HUES48 (cell line): ENCODE data around the gene RASD2.

Experiments used
- H3K27ac ChIP-seq: one replicate; pipeline ENCODE4 v1.7.0; 2013; ENCODE audit warnings: low read depth, low read length, inconsistent platforms
- H3K27me3 ChIP-seq: 2 replicates; pipeline ENCODE4 v1.6.1; 2013; ENCODE audit warnings: mild to moderate bottlenecking, low read length; ENCODE audit not compliant: control insufficient read depth, insufficient read depth
- H3K36me3 ChIP-seq: 2 replicates; pipeline ENCODE4 v1.6.1; 2013; ENCODE audit warnings: low read length; ENCODE audit not compliant: control insufficient read depth, insufficient read depth
- H3K4me1 ChIP-seq: 2 replicates; pipeline ENCODE4 v1.6.1; 2013; ENCODE audit warnings: mild to moderate bottlenecking, low read length; ENCODE audit not compliant: control insufficient read depth, insufficient read depth
- H3K4me3 ChIP-seq: 2 replicates; pipeline ENCODE4 v1.5.1; 2013; ENCODE audit warnings: mild to moderate bottlenecking, low read depth, low read length
- H3K9ac ChIP-seq: 2 replicates; pipeline ENCODE4 v1.6.1; 2013; ENCODE audit warnings: mild to moderate bottlenecking, low read depth, low read length, moderate library complexity
- H3K9me3 ChIP-seq: 2 replicates; pipeline ENCODE4 v1.6.1; 2013; ENCODE audit warnings: low read length; ENCODE audit not compliant: control insufficient read depth, insufficient read depth

RASD2 gene

GRCh38 chr22:35519306-35520000, 21.2 kb upstream of the RASD2 start:
- Histone ChIP-seq H3K27me3 (no peaks in the 10 kb centered on the region; the same call in 1 of the 2 replicates), H3K4me1 (no peaks in the 10 kb centered on the region; the same call in 1 of the 2 replicates), H3K4me3 (no peak overlapping the region), H3K9ac (no peak overlapping the region), H3K36me3 (no peaks in the 10 kb centered on the region), H3K9me3 (no peaks in the 10 kb centered on the region), H3K27ac (no peak overlapping the region)

GRCh38 chr22:35521358-35522224, 19.0 kb upstream of the RASD2 start:
- Histone ChIP-seq H3K27ac (no peak overlapping the region), H3K4me3 (no peak overlapping the region), H3K9me3 (no peaks in the 10 kb centered on the region), H3K27me3 (no peaks in the 10 kb centered on the region), H3K9ac (no peak overlapping the region), H3K36me3 (no peaks in the 10 kb centered on the region), H3K4me1 (no peaks in the 10 kb centered on the region; the same call in 1 of the 2 replicates)

- Histone ChIP-seq H3K36me3 (no peaks in the 10 kb centered on the region), H3K4me1 (no peaks in the 10 kb centered on the region; the same call in 1 of the 2 replicates), H3K4me3 (no peak overlapping the region), H3K9ac (no peak overlapping the region), H3K27ac (no peak overlapping the region), H3K9me3 (no peaks in the 10 kb centered on the region), H3K27me3 (no peaks in the 10 kb centered on the region)
Observed at GRCh38 chr22:35522225-35523149, 18.1 kb upstream of the RASD2 start.

GRCh38 chr22:35523167-35523947, 17.3 kb upstream of the RASD2 start:
- Histone ChIP-seq H3K9ac (no peak overlapping the region), H3K9me3 (no peaks in the 10 kb centered on the region), H3K36me3 (no peaks in the 10 kb centered on the region), H3K27me3 (no peaks in the 10 kb centered on the region), H3K4me1 (no peaks in the 10 kb centered on the region; the same call in 1 of the 2 replicates), H3K4me3 (no peak overlapping the region), H3K27ac (no peak overlapping the region)

GRCh38 chr22:35524966-35525686, 15.5 kb upstream of the RASD2 start:
- H3K27ac ChIP-seq: no peak overlapping the region
- H3K9ac ChIP-seq: no peak overlapping the region
- no peaks in the 10 kb centered on the region for H3K36me3 ChIP-seq
- no peaks in the 10 kb centered on the region for H3K4me1 ChIP-seq
- no peaks in the 10 kb centered on the region for H3K27me3 ChIP-seq
- no peaks in the 10 kb centered on the region for H3K9me3 ChIP-seq
- no peak overlapping the region for H3K4me3 ChIP-seq

- Histone ChIP-seq H3K4me1 (no peaks in the 10 kb centered on the region), H3K9ac (no peak overlapping the region), H3K36me3 (no peaks in the 10 kb centered on the region), H3K9me3 (no peaks in the 10 kb centered on the region), H3K27ac (no peak overlapping the region), H3K27me3 (no peaks in the 10 kb centered on the region), H3K4me3 (no peak overlapping the region)
Observed at GRCh38 chr22:35525687-35526332, 14.8 kb upstream of the RASD2 start.

- H3K4me1 ChIP-seq: no peaks in the 10 kb centered on the region
- no peak overlapping the region for H3K27ac ChIP-seq
- H3K27me3 ChIP-seq: no peaks in the 10 kb centered on the region
- H3K36me3 ChIP-seq: no peaks in the 10 kb centered on the region
- H3K9ac ChIP-seq: no peak overlapping the region
- H3K4me3 ChIP-seq: no peak overlapping the region
- H3K9me3 ChIP-seq: no peaks in the 10 kb centered on the region
Observed at GRCh38 chr22:35526333-35526979, 14.2 kb upstream of the RASD2 start.

GRCh38 chr22:35528927-35529326, 11.7 kb upstream of the RASD2 start:
- no peaks in the 10 kb centered on the region for H3K36me3 ChIP-seq
- no peak overlapping the region for H3K4me3 ChIP-seq
- H3K9me3 ChIP-seq: no peaks in the 10 kb centered on the region
- no peak overlapping the region for H3K27ac ChIP-seq
- no peaks in the 10 kb centered on the region for H3K27me3 ChIP-seq
- H3K9ac ChIP-seq: no peak overlapping the region
- no peaks in the 10 kb centered on the region for H3K4me1 ChIP-seq

- Histone ChIP-seq H3K36me3 (no peaks in the 10 kb centered on the region), H3K9me3 (no peaks in the 10 kb centered on the region), H3K27me3 (no peaks in the 10 kb centered on the region), H3K4me3 (no peak overlapping the region), H3K9ac (no peak overlapping the region), H3K4me1 (peaks cover 3% of the 10 kb centered on the region; the same call in 1 of the 2 replicates), H3K27ac (no peak overlapping the region)
Observed at GRCh38 chr22:35530700-35531099, 9.9 kb upstream of the RASD2 start.
